ENCODE measurements around the gene AXIN1.
"Not testable (repeated sequence)": the region's sequence is repeated elsewhere in the genome, so short reads cannot be mapped to it uniquely, and the experiment has no call there.

The AXIN1 gene

GRCh38 chr16:339680-340079 lies 12.8 kb downstream of the AXIN1 start:
- no peak overlapping the region for H3K4me3 ChIP-seq (ENCODE audit: low read length)
- TF ChIP-seq CTCF (IDR thresholded peaks at IDR 0.05; ENCODE audit: insufficient read depth, low read depth, low read length, missing control alignments): no peak
- DNase-seq (ENCODE audit: low read depth): no peak

GRCh38 chr16:337975-338575 lies 14.4 kb downstream of the AXIN1 start:
- TF ChIP-seq CTCF (IDR thresholded peaks at IDR 0.05; ENCODE audit: insufficient read depth, low read depth, low read length, missing control alignments): no peak
- no peak for DNase-seq (ENCODE audit: low read depth)
- H3K4me3 ChIP-seq (ENCODE audit: low read length): no peak overlapping the region

DNA sequence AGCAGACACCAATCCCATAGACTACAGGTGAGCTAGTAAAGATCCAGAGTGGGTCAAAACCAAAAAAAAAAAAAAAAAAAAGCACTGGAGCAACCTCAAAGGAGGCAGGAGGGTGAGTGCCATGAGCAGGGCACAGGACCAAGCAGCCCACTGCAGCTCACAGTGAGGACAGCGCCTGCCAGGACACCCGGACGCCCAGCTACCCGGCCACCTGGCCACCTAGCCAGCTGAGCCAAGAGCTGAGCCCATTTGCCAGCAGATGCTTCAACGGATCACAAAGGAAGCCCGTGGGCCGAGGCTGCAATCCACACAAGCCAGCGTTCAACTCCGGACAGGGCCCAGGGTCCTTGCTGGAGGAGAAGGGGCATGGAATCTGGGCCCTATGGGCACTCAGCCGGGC lies 15.1 kb downstream of the AXIN1 start:
- no peak for TF ChIP-seq CTCF (IDR thresholded peaks at IDR 0.05; ENCODE audit: insufficient read depth, low read depth, low read length, missing control alignments)
- H3K4me3 ChIP-seq (ENCODE audit: low read length): no peak overlapping the region
- no peak for DNase-seq (ENCODE audit: low read depth)

DNA sequence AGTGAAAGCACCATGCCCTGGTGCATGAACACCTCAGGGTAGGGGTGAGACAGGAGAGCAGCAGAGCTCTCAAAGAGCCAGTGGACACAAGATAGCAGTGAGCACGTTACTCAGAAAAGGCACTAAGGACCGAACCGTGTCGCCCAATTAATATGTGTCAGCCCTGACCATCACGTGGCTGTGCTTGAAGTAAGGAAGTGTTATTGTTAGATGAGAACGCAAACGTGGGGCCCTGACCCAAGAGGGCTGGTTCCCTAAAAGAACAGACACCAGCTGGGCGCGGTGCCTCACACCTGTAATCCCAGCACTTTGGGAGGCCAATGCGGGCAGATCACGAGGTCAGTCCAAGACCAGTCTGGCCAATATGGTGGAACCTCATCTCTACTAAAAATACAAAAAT lies 16.3 kb downstream of the AXIN1 start:
- DNase-seq (ENCODE audit: low read depth): no peak
- H3K4me3 ChIP-seq (ENCODE audit: low read length): no peak overlapping the region
- TF ChIP-seq CTCF (IDR thresholded peaks at IDR 0.05; ENCODE audit: insufficient read depth, low read depth, low read length, missing control alignments): no peak

DNA sequence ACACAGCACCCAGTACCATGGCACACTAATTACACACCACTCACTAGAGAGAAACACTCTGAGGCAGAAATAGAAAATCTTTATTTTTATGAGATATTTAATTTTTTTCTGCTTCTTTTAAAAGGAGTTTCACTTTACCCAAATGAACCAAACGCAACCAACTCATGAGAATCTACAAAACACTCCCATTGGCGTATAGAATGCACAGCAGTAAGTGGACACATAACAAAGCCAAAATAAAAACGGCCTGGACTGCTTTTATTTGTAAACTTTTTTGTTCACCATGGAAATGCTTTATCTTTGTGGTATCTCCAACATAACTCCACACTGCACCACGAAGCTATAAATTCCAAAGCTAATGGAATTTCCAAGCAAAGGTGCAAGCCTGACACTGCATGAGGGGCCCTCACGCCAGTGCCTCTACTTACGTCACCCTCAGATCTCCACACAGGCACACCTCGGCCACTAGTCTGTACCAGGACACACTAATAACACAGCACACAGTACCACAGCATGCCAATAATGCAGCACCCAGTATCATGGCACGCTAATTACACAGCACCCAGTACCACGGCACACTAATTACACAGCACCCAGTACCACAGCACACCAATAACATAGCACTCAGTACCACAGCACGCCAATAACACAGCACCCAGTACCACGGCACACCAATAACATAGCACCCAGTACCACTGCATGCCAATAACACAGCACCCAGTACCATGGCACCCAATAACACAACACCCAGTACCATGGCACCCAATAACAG lies 17.5 kb downstream of the AXIN1 start:
- not testable (repeated sequence) for DNase-seq (ENCODE audit: low read depth); H3K4me3 ChIP-seq (ENCODE audit: low read length)

DNA sequence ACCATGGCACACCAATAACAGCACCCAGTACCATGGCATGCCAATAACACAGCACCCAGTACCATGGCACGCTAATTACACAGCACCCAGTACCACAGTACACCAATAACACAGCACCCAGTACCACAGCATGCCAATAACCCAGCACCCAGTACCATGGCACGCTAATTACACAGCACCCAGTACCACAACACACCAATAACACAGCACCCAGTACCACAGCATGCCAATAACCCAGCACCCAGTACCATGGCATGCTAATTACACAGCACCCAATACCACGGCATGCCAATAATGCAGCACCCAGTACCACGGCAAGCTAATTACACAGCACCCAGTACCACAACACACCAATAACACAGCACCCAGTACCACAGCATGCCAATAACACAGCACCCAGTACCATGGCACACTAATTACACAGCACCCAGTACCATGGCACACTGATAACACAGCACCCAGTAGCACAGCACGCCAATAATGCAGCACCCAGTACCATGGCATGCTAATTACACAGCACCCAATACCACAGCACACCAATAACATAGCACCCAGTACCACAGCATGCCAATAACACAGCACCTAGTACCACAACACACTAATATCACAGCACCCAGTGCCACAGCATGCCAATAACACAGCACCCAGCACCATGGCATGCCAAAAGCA lies 18.2 kb downstream of the AXIN1 start:
- not testable (repeated sequence) for H3K4me3 ChIP-seq (ENCODE audit: low read length); DNase-seq (ENCODE audit: low read depth)

DNA sequence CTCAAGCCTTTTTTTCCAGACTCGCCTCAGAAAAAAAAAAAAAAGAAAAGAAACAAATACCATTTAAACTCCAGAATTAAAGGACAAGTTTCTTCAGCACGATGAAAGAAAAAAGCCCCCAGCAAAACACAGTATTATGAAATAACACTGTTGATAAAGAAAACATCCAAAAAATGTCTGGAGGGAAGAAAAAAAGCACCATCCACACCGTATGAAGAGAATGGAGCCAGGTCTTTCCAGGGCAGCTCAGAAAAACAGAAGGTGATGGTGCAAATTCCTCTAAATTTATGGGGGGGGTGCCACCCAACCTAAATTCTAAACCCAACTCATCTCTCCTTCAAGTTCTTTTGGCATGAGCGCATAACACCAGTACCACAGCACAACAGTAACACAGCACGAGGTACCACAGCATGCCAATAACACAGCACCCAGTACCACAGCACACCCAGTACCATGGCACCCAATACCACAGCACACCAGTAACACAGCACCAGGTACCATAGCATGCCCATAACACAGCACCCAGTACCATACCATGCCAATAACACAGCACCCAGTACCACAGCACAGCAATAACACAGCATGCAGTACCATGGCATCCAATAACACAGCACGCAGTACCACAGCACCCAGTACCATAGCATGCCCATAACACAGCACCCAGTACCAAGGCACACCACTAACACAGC lies 19.0 kb downstream of the AXIN1 start:
- no peak for DNase-seq (ENCODE audit: low read depth)
- no peak for TF ChIP-seq CTCF (IDR thresholded peaks at IDR 0.05; ENCODE audit: insufficient read depth, low read depth, low read length, missing control alignments)
- H3K4me3 ChIP-seq (ENCODE audit: low read length): no peak overlapping the region

GRCh38 chr16:331181-331814 lies 21.2 kb downstream of the AXIN1 start:
- DNase-seq (ENCODE audit: low read depth); H3K4me3 ChIP-seq (ENCODE audit: low read length): not testable (repeated sequence)

Data from epithelial cell of esophagus (primary cell).